ENCODE results near the gene ZNF527.
"Not testable (repeated sequence)": the region's sequence is repeated elsewhere in the genome, so short reads cannot be mapped to it uniquely, and the experiment has no call there.

Gene ZNF527

DNA sequence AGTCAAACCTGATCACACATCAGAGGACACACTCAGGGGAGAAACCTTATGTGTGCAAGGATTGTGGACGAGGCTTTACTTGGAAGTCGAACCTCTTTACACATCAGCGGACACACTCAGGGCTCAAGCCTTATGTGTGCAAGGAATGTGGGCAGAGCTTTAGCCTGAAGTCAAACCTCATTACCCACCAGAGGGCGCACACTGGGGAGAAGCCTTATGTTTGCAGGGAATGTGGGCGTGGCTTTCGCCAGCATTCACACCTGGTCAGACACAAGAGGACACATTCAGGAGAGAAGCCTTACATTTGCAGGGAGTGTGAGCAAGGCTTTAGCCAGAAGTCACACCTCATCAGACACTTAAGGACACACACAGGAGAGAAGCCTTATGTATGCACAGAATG is 8.2 kb upstream of the ZNF527 start:
- Histone ChIP-seq H3K4me3 (ENCODE audit: low read depth in 1 of 2, low read length in 2 of 2) (peak overlapping the region in 1 of 2 donors; percentile 4), H3K4me1 (ENCODE audit: control insufficient read depth in 1 of 2, insufficient read depth in 2 of 2, low read length in 2 of 2) (no peaks in the 10 kb centered on the region), H3K9me3 (ENCODE audit: control insufficient read depth in 1 of 2, low read length in 2 of 2) (peaks cover 10 to 15% of the 10 kb centered on the region in 2 donors), H3K27me3 (ENCODE audit: low read depth, low read length) (no peaks in the 10 kb centered on the region), H3K36me3 (ENCODE audit: control insufficient read depth in 1 of 2, insufficient read depth in 2 of 2, low read length in 2 of 2) (peaks cover 34 to 61% of the 10 kb centered on the region in 2 donors), H3K27ac (ENCODE audit: low read length) (no peak overlapping the region)

DNA sequence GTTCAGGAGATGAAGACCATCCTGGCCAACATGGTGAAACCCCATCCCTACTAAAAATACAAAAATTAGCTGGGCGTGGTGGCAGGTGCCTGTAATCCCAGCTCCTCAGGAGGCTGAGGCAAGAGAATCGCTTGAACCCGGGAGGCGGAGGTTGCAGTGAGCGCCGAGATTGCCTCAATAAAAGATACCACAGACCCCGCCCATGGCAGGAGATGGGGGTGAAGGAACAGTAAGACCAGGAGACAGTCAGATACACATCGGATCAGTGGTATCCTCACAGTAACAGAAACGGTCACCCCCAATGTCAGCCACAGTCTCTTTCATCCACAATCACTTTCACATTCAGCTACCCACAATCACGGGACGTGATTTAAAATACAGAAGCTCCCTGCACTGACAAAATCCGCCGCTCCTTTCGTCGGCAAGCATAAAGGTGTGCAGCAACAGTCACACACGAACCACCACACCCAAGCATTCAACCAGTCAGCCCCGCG is 466 bp upstream of the ZNF527 start:
- peaks cover 7 to 10% of the 10 kb centered on the region in 2 donors for H3K9me3 ChIP-seq (ENCODE audit: control insufficient read depth in 1 of 2, low read length in 2 of 2)
- not testable (repeated sequence) for H3K27me3 ChIP-seq (ENCODE audit: low read depth, low read length); H3K4me1 ChIP-seq (ENCODE audit: control insufficient read depth in 1 of 2, insufficient read depth in 2 of 2, low read length in 2 of 2)
- H3K27ac ChIP-seq (ENCODE audit: low read length), result peak overlapping the region; percentile 79
- peak overlapping the region; percentile 68 to 84 for H3K4me3 ChIP-seq (ENCODE audit: low read depth in 1 of 2, low read length in 2 of 2)
- H3K36me3 ChIP-seq (ENCODE audit: control insufficient read depth in 1 of 2, insufficient read depth in 2 of 2, low read length in 2 of 2), result peaks cover 8 to 19% of the 10 kb centered on the region in 2 donors

- Histone ChIP-seq H3K27me3 (ENCODE audit: low read depth, low read length) (no peaks in the 10 kb centered on the region), H3K36me3 (ENCODE audit: control insufficient read depth in 1 of 2, insufficient read depth in 2 of 2, low read length in 2 of 2) (peaks cover 40 to 60% of the 10 kb centered on the region in 2 donors), H3K4me1 (ENCODE audit: control insufficient read depth in 1 of 2, insufficient read depth in 2 of 2, low read length in 2 of 2) (peaks cover 0 to 5% of the 10 kb centered on the region in 2 donors), H3K4me3 (ENCODE audit: low read depth in 1 of 2, low read length in 2 of 2) (peak overlapping the region; percentile 24 to 59), H3K27ac (ENCODE audit: low read length) (no peak overlapping the region), H3K9me3 (ENCODE audit: control insufficient read depth in 1 of 2, low read length in 2 of 2) (peaks cover 71 to 85% of the 10 kb centered on the region in 2 donors)
Observed at GRCh38 chr19:37389234-37389633, 18.3 kb downstream of the ZNF527 start.

DNA sequence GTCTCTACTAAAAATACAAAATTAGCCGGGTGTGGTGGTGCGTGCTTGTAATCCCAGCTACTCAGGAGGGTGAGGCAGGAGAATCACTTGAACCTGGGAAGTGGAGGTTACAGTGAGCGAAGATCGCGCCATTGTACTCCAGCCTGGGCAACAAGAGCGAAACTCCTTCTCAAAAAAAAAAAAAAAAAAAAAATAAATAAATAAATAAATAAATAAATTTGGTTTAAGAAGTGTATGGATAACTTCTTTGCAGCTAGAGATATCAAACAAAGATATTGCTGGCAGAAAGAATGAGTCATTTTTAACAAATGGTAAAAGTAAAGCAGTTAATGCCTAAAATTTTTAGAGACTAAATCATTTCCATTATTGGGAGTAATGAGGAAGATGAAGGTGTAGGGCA is 20.5 kb downstream of the ZNF527 start:
- not testable (repeated sequence) for H3K27me3 ChIP-seq (ENCODE audit: low read depth, low read length); H3K27ac ChIP-seq (ENCODE audit: low read length); H3K4me1 ChIP-seq (ENCODE audit: control insufficient read depth in 1 of 2, insufficient read depth in 2 of 2, low read length in 2 of 2)
- peaks cover 23 to 38% of the 10 kb centered on the region in 2 donors for H3K36me3 ChIP-seq (ENCODE audit: control insufficient read depth in 1 of 2, insufficient read depth in 2 of 2, low read length in 2 of 2)
- H3K4me3 ChIP-seq (ENCODE audit: low read depth in 1 of 2, low read length in 2 of 2), result peak overlapping the region in 1 of 2 donors; percentile 59
- H3K9me3 ChIP-seq (ENCODE audit: control insufficient read depth in 1 of 2, low read length in 2 of 2), result peaks cover 54 to 78% of the 10 kb centered on the region in 2 donors

DNA sequence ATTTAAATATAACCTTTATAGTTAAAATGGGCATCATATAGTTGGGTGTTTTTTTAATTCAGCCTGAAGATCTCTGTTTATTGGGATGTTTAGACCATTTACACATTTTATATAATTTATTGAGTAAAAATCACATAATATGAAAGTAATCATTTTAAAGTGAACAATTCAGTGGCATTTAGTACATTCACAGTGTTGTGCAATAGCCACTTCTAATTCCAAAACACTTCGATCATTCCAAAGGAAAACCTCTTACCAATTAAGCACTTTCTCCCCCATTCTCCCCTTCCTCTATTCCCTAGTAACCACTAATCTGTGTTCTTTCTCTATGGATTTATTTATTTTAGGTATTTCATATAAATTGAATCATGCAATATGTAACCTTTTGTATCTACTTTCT is 30.2 kb downstream of the ZNF527 start:
- peaks cover 27 to 83% of the 10 kb centered on the region in 2 donors for H3K9me3 ChIP-seq (ENCODE audit: control insufficient read depth in 1 of 2, low read length in 2 of 2)
- H3K36me3 ChIP-seq (ENCODE audit: control insufficient read depth in 1 of 2, insufficient read depth in 2 of 2, low read length in 2 of 2), result no peaks in the 10 kb centered on the region
- H3K4me3 ChIP-seq (ENCODE audit: low read depth in 1 of 2, low read length in 2 of 2), result peak overlapping the region in 1 of 2 donors; percentile 59
- no peak overlapping the region for H3K27ac ChIP-seq (ENCODE audit: low read length)
- no peaks in the 10 kb centered on the region for H3K4me1 ChIP-seq (ENCODE audit: control insufficient read depth in 1 of 2, insufficient read depth in 2 of 2, low read length in 2 of 2)
- no peaks in the 10 kb centered on the region for H3K27me3 ChIP-seq (ENCODE audit: low read depth, low read length)

- peaks cover 37 to 77% of the 10 kb centered on the region in 2 donors for H3K9me3 ChIP-seq (ENCODE audit: control insufficient read depth in 1 of 2, low read length in 2 of 2)
- H3K4me3 ChIP-seq (ENCODE audit: low read depth in 1 of 2, low read length in 2 of 2), result peak overlapping the region in 1 of 2 donors; percentile 59
- no peaks in the 10 kb centered on the region for H3K4me1 ChIP-seq (ENCODE audit: control insufficient read depth in 1 of 2, insufficient read depth in 2 of 2, low read length in 2 of 2)
- H3K36me3 ChIP-seq (ENCODE audit: control insufficient read depth in 1 of 2, insufficient read depth in 2 of 2, low read length in 2 of 2), result no peaks in the 10 kb centered on the region
- no peaks in the 10 kb centered on the region for H3K27me3 ChIP-seq (ENCODE audit: low read depth, low read length)
- H3K27ac ChIP-seq (ENCODE audit: low read length), result no peak overlapping the region
Observed at GRCh38 chr19:37403403-37403802, 32.5 kb downstream of the ZNF527 start.

- peaks cover 45 to 82% of the 10 kb centered on the region in 2 donors for H3K9me3 ChIP-seq (ENCODE audit: control insufficient read depth in 1 of 2, low read length in 2 of 2)
- not testable (repeated sequence) for H3K4me3 ChIP-seq (ENCODE audit: low read depth in 1 of 2, low read length in 2 of 2); H3K36me3 ChIP-seq (ENCODE audit: control insufficient read depth in 1 of 2, insufficient read depth in 2 of 2, low read length in 2 of 2); H3K27ac ChIP-seq (ENCODE audit: low read length); H3K4me1 ChIP-seq (ENCODE audit: control insufficient read depth in 1 of 2, insufficient read depth in 2 of 2, low read length in 2 of 2); H3K27me3 ChIP-seq (ENCODE audit: low read depth, low read length)
Observed at GRCh38 chr19:37406140-37406846, 35.4 kb downstream of the ZNF527 start.

- Histone ChIP-seq H3K9me3 (ENCODE audit: control insufficient read depth in 1 of 2, low read length in 2 of 2) (peaks cover 68 to 86% of the 10 kb centered on the region in 2 donors), H3K4me1 (ENCODE audit: control insufficient read depth in 1 of 2, insufficient read depth in 2 of 2, low read length in 2 of 2) (no peaks in the 10 kb centered on the region), H3K4me3 (ENCODE audit: low read depth in 1 of 2, low read length in 2 of 2) (peak overlapping the region; percentile 37 to 61), H3K36me3 (ENCODE audit: control insufficient read depth in 1 of 2, insufficient read depth in 2 of 2, low read length in 2 of 2) (peaks cover 13 to 44% of the 10 kb centered on the region in 2 donors), H3K27ac (ENCODE audit: low read length) (no peak overlapping the region), H3K27me3 (ENCODE audit: low read depth, low read length) (no peaks in the 10 kb centered on the region)
Observed at GRCh38 chr19:37412700-37413099, 41.8 kb downstream of the ZNF527 start.

- H3K27ac ChIP-seq (ENCODE audit: low read length), result no peak overlapping the region
- peaks cover 65 to 84% of the 10 kb centered on the region in 2 donors for H3K9me3 ChIP-seq (ENCODE audit: control insufficient read depth in 1 of 2, low read length in 2 of 2)
- peak overlapping the region; percentile 37 to 61 for H3K4me3 ChIP-seq (ENCODE audit: low read depth in 1 of 2, low read length in 2 of 2)
- H3K36me3 ChIP-seq (ENCODE audit: control insufficient read depth in 1 of 2, insufficient read depth in 2 of 2, low read length in 2 of 2), result peaks cover 16 to 50% of the 10 kb centered on the region in 2 donors
- H3K4me1 ChIP-seq (ENCODE audit: control insufficient read depth in 1 of 2, insufficient read depth in 2 of 2, low read length in 2 of 2), result no peaks in the 10 kb centered on the region
- H3K27me3 ChIP-seq (ENCODE audit: low read depth, low read length), result no peaks in the 10 kb centered on the region
Observed at GRCh38 chr19:37413313-37414084, 42.6 kb downstream of the ZNF527 start.
